ACHN (cell line): Measurements from ENCODE around the gene CEBPB.
A peak's percentile ranks its signal among the peaks of the same experiment; 100 is the strongest.
"Not testable (repeated sequence)": the region's sequence is repeated elsewhere in the genome, so short reads cannot be mapped to it uniquely, and the experiment has no call there.

Source experiments
- DNase-seq: peaks from one replicate; pipeline ENCODE4 v3.0.0-alpha.2; 2015
- in situ Hi-C: cut with HindIII; loops from 2 replicates; pipeline ENCODE4 v1.10.0; 2017; ENCODE audit warnings: low sequenced_read_pairs, low pct_ligation_motif_present, low pct_unique_long_range_greater_than_20kb

Gene CEBPB

DNA sequence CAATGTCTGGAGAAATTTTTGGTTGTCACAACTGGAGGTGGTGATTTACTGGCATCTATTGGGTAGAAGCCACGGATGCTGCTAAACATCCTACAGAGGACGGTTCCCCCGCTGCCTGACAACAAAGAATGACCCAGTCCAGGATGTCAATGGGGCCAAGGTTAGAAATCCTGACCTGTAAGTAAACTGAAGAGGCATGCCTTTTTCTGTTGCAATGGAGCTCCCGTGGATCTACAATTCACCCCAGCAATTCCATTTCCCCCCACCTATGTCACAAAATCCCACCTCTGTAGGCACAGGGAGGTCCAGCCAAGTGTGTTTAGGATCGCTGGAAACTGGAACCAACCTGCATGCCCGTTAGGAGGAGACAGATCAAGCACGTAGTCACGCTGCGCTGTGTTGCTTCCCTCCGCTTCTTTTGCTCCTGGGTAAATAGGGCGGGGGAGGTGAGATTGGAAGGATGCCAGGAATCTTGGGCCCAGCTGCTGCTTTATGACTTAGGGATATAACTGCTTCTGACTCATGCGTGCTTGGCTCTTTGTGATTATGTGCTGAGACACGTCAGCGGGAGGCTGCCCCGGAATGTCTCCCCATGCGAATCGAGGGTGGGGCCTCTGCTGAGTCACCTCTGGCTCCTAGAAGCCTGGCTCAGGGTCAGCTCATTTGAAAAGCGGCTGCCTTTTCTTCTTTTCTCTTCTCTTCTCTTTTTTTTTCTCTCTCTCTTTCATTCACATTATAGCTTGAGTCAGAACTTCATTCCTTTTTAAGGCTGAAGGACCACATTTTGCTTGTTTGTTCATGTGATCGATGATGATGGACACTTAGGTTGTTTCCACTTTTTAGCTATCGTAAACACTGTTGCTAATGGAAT lies 24.7 kb upstream of the CEBPB start:
- peak; percentile 99 for DNase-seq
- in situ Hi-C loops = no loop called here

DNA sequence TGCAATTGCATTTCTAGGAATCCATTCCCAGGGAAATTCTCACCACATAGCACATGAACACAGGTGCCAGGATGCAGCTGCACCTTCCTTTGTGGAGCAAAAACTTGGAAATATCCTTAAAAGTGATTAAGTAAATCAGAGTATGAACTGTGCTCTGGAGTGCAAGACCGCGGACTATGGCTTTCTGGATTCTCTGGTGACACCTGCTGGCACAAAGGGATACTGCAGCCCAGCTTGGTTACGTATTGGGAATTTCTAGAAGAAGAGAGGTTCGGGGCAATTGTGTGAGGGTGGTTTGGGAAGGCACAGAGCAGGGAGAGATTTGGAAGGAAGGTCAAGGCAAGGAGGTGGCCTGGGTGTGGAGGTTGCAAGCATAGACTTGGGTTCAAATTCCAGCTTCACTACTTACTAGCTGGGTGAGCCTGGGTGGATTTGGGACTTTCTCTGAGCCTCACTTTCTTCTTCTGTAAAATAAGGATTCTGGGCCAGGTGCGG lies 21.3 kb upstream of the CEBPB start:
- peak; percentile 77 for DNase-seq
- in situ Hi-C loops = no loop called here

DNA sequence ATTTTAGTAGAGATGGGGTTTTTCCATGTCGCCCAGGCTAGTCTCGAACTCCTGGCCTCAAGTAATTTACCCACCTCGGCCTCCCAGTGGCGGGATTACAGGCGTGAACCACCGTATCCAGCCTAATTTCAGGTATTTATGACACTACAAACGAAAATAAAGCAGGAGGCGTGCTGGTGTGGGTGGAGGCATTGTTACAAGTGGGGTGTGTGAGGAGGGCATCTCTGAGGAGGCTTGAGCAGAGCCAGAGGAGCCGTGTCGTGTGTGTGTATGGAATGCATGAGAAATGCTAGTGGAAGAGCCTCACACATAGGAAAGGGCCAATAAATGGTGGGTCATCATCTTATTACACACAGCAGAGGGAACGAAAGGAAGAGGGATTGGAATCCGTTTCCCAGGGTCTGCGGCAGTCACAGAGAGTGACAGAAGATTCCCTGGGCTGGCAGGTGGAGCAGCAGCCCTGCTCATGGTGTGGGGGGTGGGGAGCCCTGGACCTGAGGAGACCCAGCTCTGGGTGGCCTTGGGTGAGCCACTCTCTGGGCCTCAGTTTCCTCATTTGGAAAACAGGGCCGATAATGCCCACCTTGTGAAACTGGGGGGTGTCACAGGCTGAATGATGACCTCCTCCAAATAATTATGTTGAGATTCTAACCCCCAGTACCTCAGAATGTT lies 19.9 kb upstream of the CEBPB start:
- in situ Hi-C loops = no loop called here
- DNase-seq = no peak

DNA sequence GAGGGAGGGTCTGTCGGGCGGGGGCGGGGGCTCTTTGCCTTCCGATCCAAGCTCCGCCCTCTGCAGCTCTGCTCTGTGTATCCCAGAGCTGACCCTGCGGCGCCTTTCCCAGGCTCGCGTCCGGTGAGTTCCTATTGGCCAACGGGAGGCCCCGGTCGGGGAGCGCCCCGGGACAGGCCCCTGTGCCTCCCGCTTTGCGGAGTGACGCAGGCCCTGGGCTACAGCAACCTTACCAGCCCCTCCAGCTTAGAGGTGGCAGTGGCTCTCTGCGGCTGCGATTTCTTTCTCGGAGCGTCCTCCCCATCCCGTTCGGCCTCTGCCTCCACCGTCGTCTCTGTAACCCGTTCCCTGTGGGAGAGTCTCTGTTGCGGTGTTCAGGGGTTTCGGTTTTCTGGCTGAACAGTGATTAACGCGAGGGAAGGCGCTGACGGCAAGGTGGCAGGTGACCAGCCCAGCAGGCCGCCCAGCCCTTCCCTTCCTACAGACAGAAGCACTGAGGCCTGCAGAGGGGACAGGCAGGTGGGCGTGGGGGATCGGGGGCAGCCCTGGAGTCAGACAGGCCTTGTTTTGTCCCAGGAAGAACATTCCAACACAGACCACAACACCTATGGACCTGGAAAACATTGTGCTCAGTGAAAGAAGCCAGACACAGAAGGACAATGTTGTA lies 18.1 kb upstream of the CEBPB start:
- peak; percentile 78 for DNase-seq

DNA sequence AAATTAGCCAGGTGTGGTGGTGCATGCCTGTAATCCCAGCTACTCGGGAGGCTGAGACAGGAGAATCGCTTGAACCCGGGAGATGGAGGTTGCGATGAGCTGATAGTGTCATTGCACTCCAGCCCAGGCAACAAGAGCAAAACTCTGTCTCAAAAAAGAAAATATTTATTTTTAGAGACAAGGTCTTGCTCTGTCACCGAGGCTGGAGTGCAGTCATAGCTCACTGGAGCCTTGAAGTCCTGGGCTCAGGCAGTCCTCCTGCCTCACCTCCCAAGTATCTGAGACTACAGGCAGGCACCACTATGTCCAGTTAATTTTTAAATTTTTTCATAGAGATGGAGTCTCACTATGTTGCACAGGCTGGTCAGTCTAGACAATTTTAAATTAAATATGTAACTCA lies 16.2 kb upstream of the CEBPB start:
- DNase-seq = no peak
- in situ Hi-C loops = no loop called here

More for the DNA sequence above, 18.1 kb upstream of the CEBPB start:
- in situ Hi-C loops = no loop called here

DNA sequence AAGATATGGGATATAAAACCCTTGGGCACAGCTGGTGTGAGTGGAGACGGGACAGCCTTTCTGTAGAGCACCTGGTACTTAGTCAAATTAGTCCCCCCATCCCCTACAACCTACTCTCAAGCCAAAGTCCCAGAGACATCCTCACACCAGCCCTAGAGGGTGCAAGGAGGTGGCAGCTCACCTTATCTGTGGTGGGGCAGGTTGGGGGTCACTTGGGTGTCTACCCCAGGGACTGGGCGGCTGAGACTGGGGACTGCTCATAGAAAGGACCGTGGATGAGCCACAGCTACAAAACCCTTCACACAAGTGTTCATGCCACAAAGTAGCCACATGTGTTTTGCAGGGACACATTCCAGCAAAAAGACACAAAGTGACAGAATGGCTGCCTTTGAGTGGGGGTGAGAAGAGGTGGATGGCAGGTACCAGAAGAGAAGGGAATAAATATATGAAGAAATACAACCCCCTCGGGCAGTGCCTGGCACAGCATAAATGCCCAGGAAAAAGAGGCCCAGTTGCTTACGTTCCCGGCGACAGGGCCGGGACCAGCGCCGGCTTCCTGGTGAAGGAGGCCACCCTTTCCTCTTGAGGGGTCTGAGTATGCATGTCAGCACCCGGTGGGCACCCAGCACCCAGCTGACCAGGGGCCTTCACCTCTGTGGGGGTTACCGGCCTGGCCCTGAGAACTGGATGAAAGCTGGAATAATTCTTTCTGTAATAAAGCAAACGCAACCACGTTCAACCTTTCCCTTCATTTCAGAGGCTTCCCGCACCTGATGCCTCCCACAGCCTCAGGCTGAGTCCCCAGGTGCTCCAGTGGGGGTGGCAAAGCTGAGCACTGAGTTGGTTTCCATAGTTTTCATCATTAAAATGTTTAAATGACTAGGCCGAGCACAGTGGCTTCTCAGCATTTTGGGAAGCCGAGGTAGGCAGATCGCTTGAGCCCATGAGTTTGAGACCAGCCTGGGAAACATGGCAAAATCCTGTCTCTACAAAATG lies 14.4 kb upstream of the CEBPB start:
- DNase-seq = no peak
- in situ Hi-C loops = no loop called here

DNA sequence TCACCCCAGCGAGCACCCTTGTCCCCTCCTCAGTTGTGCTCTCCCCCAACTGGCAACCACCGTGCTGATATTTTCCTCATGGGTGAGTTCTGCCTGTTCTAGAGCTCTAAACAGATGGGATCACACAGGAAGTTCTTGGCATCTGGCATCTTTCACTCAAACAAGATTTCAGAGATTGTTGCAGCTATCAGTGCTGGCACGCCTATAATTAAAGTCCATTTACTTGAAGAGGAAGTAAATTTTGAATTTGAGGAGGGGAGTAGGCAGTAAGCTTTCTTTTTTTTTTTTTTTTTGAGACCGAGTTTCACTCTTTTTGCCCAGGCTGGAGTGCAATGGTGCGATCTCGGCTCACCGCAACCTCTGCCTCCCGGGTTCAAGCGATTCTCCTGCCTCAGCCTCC lies 12.0 kb upstream of the CEBPB start:
- in situ Hi-C loops, DNase-seq: not testable (repeated sequence)

DNA sequence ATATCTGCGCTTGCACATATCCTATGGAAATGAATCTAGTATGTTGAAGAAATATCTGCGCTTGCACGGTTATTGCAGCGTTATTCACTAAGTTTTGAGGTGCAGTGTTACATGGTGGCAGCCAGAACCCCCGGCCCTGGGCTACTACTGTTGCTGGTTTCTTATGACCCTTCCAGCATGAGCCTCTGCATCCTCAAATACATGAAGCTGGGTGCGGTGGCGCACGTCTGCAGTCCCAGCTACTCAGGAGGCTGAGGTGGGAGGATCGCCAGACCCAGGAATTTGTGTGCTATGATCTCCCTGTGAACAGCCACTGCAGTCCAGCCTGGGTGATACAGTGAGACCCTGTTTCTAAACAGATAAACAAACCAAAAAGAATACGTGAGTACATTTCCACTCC lies 9.3 kb upstream of the CEBPB start:
- DNase-seq = no peak
- in situ Hi-C loops = no loop called here

DNA sequence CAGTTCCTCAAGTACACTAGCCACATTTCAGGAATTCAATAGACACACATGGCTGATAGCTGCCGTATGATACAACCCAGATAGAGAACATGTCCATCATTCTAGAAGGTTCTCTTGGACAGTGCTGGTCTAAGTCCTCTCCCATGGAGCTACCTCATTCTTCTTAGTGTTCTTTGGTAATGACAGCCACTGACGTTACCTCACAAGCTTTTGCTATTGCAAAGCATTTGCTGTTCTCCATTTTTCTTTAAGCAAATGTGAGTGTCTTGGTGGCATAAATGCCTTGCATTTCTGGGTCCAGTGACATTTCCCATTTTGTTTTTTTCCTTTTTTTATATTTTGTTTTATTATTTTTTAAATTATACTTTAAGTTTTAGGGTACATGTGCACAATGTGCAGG lies 8.3 kb upstream of the CEBPB start:
- no peak for DNase-seq
- in situ Hi-C loops = no loop called here

DNA sequence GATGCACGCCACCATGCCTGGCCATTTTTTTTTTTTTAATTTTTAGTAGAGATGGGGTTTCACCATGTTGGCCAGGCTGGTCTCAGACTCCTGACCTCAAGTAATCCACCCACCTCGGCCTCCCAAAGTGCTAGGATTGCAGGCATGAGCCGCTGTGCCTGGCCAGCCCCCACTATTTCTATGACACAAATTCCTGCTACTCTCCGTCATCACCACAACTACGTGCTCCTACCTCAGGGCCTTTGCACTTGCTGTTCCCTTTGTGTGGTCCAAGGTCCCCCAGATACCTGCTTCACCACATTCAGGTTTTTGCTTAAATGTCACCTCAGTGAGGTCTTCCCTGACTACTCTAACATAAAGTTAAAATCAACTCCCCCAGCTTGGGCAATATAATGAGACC lies 5.2 kb upstream of the CEBPB start:
- DNase-seq = no peak
- in situ Hi-C loops = no loop called here

DNA sequence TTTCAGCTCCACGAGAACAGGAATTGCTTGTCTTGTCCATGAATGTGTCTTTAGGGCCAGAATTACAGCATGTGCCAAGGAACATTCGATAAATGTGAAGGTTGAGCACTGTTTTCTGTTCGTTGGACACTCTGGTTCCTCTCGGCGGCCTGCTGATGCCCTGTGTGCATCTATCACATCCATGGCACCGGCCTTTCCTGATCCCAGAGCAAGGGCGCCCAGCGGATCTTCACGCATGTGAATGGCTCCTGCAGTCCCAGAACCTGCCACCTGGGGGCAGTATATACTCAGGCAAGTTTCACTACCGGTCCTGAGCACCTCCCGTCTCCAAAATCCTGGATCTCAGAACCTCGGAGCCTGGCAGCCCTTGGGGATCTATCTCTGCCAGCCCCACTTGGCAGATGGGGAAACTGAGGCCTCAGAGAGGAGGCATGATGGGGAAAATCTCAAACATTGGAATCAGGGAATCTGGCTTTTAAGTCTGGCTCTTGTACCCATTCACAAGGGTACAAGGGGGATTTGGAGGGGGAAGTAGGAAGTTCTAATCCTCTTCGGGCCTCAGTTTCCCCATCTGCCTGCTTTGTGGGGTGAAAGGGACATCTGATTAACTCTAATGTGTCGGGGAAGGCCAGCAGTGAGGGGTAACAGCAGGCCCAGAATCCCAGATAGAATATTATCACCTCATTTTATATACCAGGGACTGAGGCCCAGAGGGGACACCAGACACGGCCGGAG lies 4.3 kb upstream of the CEBPB start:
- peak; percentile 79 for DNase-seq
- in situ Hi-C loops = no loop called here

DNA sequence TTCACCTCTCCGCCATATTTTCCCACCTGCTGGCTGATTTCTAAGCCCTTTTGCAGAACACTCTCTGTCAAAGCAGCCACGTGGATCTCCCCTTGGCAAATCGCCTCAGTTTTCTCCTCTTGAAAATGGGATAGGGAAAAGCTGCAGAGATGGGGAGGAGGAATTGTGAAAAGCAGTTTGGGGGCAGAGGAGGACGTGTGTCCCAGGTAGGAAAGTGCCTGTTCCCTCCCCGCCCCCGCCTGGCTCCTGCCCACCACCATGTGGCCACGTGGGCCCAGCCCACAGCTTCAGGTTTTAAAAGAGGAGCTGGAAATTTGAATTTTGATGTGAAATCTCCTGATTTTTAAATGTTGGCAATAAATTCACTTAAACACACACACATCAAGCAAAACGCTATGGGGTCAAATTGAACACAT lies 3.6 kb upstream of the CEBPB start:
- peak; percentile 7 for DNase-seq
- in situ Hi-C loops = no loop called here

DNA sequence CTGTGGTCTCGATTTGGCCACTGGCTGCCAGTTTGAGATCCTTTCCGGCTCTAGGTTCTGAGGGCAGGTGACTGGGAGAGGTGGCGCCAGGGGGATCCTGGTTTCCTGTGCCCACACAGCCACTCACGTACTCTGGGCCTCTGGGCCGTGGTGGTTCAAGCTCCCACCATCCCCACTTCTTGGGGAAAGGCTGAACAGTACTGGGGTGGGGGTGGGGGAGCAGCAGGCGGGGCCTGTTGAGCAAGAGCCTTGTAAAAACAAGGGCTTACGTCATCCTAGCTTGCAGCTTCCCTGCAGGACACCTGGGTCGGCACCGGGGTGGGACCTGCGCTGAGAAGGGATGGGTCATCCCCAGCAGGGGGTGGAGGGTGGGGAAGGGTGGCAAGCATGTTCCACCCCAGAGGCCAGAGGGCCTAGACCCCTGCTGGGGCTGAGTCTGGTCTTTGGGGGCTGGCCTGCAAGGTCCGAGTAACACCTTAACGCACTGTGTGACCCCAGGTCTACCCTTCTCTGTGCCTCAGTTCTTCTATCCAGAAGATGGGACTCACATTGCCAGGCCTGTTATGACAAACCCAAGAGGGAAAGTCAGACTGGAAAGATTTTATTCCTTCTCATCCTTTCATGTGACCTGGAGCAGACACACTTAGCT lies 3.1 kb upstream of the CEBPB start:
- in situ Hi-C loops = no loop called here
- DNase-seq = peak; percentile 31

DNA sequence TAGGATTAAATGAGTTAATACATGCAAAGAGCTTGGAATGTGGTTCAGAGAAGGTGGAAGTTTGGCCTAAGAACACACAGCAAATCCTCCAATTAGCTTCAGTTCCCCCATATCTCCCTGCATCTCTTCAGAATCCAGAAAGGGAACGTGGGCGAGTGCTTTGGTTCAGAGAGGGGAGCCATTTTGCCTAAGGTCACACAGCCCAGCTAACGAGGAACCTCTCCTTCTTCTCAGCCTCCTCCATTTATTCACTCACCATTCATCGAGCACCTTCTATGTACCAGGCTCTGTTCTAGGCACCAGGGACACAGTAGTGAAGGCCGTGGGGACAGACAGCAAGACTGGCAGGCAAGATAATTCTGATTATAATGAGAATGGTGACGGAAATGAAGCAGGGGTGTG lies 2.3 kb upstream of the CEBPB start:
- in situ Hi-C loops = no loop called here
- no peak for DNase-seq

DNA sequence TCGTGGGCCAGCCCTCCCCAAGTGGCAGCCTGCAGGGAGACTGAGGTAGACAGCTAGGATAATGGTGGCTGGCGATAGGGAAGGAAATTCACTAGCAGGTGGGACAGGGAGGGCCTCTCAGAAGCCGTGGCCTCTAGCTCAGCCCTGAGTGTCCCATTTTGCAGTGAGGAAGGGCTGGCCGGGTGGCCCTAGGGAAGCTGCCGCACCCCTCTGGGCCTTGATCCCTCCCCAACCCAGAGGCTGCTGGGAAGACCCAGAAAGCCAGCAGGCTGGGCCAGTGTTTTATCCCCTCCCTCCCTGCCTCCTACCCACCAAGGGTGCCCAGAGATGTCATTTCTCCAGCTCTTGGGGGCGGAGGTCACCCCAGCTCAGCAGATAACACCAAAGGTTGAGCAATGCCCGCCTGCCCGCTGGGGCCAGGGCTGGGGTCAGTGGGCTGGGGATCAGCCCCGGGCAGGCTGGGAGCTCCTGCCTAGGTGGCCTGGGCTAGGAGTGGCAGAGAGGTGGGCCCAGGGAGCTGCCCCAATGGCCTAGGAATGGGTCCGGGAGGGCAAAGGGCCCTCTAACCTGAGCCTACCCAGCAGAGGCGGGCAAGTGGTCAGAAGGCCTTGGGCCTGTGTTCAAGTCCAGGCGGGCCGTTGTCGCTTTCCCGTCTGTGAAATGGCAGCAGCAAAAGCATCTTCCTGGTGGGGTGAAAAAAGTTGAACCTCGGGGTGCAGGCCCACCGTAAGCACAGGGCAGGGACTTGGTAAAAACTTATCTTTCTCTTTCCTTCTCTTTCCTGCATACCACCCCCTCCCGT lies 1.6 kb upstream of the CEBPB start:
- DNase-seq = no peak
- in situ Hi-C loops = no loop called here

DNA sequence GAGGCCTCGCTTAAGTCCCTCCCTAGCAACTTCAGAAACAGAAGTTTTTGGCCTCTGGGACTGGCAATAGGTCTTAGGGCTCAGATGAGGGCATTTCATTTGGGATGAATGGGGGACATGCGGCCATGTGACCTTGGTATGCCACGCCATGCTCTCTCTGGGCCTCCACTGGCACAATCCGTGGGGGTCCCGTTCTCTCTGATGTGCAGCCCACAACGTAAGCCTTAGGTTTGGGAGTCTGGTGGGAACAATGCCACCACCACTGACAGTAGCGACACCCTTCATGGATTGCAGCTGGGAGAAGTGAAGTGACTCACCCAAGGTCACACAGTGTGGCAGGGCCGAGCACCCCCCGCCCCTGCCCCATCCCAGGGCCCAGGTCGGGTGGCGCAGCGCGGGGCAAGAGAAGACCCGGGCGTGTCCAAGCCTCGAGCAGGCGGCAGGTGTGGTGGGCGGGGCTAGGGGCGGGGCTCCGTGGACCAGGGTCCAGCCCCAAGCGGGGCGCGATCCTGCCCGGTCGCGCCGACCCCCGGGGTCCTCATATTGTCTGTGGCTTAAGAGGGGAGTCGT lies 864 bp upstream of the CEBPB start:
- in situ Hi-C loops = no loop called here
- no peak for DNase-seq
